Kidney (tissue), 22 donors: ENCODE results near the gene RELCH. TPM values are rescaled to one million over a fixed set of nuclear protein-coding genes. Genes with fewer than 3 reads are reported as not detected.

Source experiments
- DNase-seq, 5 donors: peaks; one replicate each; pipeline ENCODE4 v3.0.0-alpha.2; 2013 to 2020
- FAIRE-seq: peaks from 2 replicates; lab custom pipeline; 2012; peaks lifted over from hg19 to GRCh38; lab: Jason Lieb, UNC
- H3K27ac ChIP-seq, 2 donors: one replicate each; pipeline ENCODE4 v1.7.0; 2013; ENCODE audit warnings: low read depth in 2 of 2, low read length in 2 of 2, inconsistent platforms in 1 of 2
- H3K27me3 ChIP-seq: one replicate; pipeline ENCODE4 v1.7.1; 2013; ENCODE audit warnings: low read length, inconsistent platforms; ENCODE audit not compliant: control insufficient read depth, insufficient read depth
- H3K36me3 ChIP-seq, 3 donors: one replicate each; pipeline versions ENCODE4 v1.7.0 to v1.7.1; 2013; ENCODE audit warnings: low read length in 3 of 3, control low read depth in 1 of 3, inconsistent platforms in 1 of 3; ENCODE audit not compliant: insufficient read depth in 3 of 3, control insufficient read depth in 2 of 3
- H3K4me1 ChIP-seq, 3 donors: one replicate each; pipeline versions ENCODE4 v1.7.0 to v1.7.1; 2013; ENCODE audit warnings: low read length in 3 of 3, inconsistent platforms in 1 of 3, low read depth in 1 of 3; ENCODE audit not compliant: control insufficient read depth in 2 of 3, insufficient read depth in 2 of 3
- H3K4me3 ChIP-seq, 3 donors: one replicate each; pipeline versions ENCODE4 v1.7.0 to v1.8.1; 2013; ENCODE audit warnings: low read length in 3 of 3, control low read depth in 1 of 3, inconsistent platforms in 1 of 3
- H3K9ac ChIP-seq, 3 donors: one replicate each; pipeline versions ENCODE4 v1.7.0 to v1.7.1; 2013; ENCODE audit warnings: low read length in 3 of 3, control low read depth in 1 of 3, inconsistent platforms in 1 of 3
- H3K9me3 ChIP-seq, 3 donors: one replicate each; pipeline versions ENCODE4 v1.7.0 to v1.7.1; 2013; ENCODE audit warnings: low read length in 3 of 3, control low read depth in 1 of 3, inconsistent platforms in 1 of 3; ENCODE audit not compliant: control insufficient read depth in 2 of 3, insufficient read depth in 1 of 3
- intact Hi-C: fragments of 100-400 bp; cut with DNase I; formaldehyde crosslinking; loops from one replicate; pipeline ENCODE4 v1.11.1; 2022
- long read RNA-seq, 10 donors: library from polyadenylated mRNA in 1 of 10; unstranded in 1 of 10; transcript quantifications; one replicate each; pipeline ENCODE4 v2.0.0 and lab custom pipeline, GENCODE V29; 2021 to 2026
- polyA plus RNA-seq: library from polyadenylated mRNA; stranded (reverse); fragments of 350-450 nt; fragmentation: Illumina TruSeq; extraction: RNeasy Lipid Tissue Mini Kit (QIAGEN cat#74804); gene quantifications from one replicate; pipeline ENCODE4 v1.2.3, GENCODE V29; 2014; ENCODE audit warnings: low read depth, low replicate concordance; ENCODE audit not compliant: insufficient read depth
- total RNA-seq: library from RNA; stranded (reverse); fragmentation: NEBNext Ultra II Directional; extraction: Animal tissue kit (Norgen Biotek cat#: 25700); gene quantifications from one replicate; pipeline ENCODE4 v1.2.1, GENCODE V29; 2021
- TF ChIP-seq, protein P1 (sequence below): IDR thresholded peaks from 3 replicates; pipeline ENCODE4 v1.5.1; 2012; ENCODE audit warnings: mild to moderate bottlenecking, moderate library complexity, borderline replicate concordance; ENCODE audit not compliant: insufficient read depth; ENCODE audit errors: extremely low read depth
- donor health status: control.
- donor health status: control.
- donor health status: control.
- donor health status: control.
- donor health status: control.
- donor health status: DM: yes; HTN: yes; CAD: no.
- donor health status: Normal renal cell carcinoma (clear cell type).

Gene RELCH, protein sequence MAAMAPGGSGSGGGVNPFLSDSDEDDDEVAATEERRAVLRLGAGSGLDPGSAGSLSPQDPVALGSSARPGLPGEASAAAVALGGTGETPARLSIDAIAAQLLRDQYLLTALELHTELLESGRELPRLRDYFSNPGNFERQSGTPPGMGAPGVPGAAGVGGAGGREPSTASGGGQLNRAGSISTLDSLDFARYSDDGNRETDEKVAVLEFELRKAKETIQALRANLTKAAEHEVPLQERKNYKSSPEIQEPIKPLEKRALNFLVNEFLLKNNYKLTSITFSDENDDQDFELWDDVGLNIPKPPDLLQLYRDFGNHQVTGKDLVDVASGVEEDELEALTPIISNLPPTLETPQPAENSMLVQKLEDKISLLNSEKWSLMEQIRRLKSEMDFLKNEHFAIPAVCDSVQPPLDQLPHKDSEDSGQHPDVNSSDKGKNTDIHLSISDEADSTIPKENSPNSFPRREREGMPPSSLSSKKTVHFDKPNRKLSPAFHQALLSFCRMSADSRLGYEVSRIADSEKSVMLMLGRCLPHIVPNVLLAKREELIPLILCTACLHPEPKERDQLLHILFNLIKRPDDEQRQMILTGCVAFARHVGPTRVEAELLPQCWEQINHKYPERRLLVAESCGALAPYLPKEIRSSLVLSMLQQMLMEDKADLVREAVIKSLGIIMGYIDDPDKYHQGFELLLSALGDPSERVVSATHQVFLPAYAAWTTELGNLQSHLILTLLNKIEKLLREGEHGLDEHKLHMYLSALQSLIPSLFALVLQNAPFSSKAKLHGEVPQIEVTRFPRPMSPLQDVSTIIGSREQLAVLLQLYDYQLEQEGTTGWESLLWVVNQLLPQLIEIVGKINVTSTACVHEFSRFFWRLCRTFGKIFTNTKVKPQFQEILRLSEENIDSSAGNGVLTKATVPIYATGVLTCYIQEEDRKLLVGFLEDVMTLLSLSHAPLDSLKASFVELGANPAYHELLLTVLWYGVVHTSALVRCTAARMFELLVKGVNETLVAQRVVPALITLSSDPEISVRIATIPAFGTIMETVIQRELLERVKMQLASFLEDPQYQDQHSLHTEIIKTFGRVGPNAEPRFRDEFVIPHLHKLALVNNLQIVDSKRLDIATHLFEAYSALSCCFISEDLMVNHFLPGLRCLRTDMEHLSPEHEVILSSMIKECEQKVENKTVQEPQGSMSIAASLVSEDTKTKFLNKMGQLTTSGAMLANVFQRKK
- total RNA-seq (39.0 TPM), polyA plus RNA-seq (9.0 TPM)
- long read RNA-seq, donor 1 = 0 reads
- long read RNA-seq, donor 2 = 0 reads
- long read RNA-seq, donor 3, partial matches to known transcripts = 9 of 9 reads
- long read RNA-seq, donor 3, other reads (novel, unspliced or antisense) = 0 of 9 reads
- long read RNA-seq, donor 4, full-length matches to known transcripts = 1 of 1 reads
- long read RNA-seq, donor 4, partial matches to known transcripts = 0 of 1 reads
- long read RNA-seq, donor 4, other reads (novel, unspliced or antisense) = 0 of 1 reads
- long read RNA-seq, donor 5 = 0 reads
- long read RNA-seq, donor 6, full-length matches to known transcripts = 1 of 9 reads
- long read RNA-seq, donor 6, partial matches to known transcripts = 8 of 9 reads
- long read RNA-seq, donor 6, other reads (novel, unspliced or antisense) = 0 of 9 reads
- long read RNA-seq, donor 7, full-length matches to known transcripts = 8 of 24 reads
- long read RNA-seq, donor 7, partial matches to known transcripts = 9 of 24 reads
- long read RNA-seq, donor 7, other reads (novel, unspliced or antisense) = 7 of 24 reads
- long read RNA-seq, donor 8, partial matches to known transcripts = 5 of 5 reads
- long read RNA-seq, donor 8, other reads (novel, unspliced or antisense) = 0 of 5 reads
- long read RNA-seq, donor 9 = 0 reads
- long read RNA-seq, donor 10, partial matches to known transcripts = 15 of 15 reads
- long read RNA-seq, donor 10, other reads (novel, unspliced or antisense) = 0 of 15 reads

DNA sequence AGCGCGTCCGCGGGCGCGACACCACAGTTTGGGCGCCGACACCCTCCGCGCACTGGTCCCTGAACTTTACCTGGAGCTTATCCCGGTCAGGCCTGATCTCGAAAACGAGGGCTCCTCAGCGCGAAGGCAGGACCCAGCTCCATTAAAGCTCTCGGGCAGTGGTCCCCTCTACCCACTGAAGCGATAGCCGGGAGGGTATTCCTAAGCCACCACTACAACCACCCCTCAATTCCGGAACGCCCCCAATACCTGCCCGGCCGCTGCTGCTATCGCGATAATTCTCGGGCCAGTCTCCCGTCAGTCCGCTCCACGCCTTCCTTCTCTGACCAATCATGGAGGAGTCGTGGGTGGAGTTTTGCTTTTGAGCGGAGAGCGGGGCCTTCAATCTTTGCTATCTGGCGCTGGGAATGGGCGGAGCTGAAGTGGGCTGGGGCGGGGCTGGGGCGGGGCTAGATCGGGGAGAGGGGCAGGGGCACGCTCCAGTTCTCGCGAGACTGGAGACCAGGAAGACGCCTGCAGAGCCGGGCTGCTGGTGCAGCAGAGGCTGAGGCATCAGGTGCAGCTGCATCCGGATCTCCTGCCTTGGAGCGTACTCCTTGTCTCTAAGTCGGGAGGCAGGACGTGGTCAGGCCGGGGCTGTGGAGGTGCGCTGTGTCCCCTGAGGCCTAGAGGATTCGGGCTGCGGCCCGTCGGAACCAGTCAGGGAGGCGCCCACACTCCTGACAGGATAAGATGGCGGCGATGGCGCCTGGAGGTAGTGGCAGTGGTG, at the start of gene RELCH, which contains the start of gene PIGN:
TSS of gene RELCH (plus strand) at position 482 of the 769 bp plus-strand sequence. CDS start at position 733, 251 bp downstream.
TSS of gene PIGN (minus strand) at position 283 of the 769 bp plus-strand sequence. CDS start 25,703 bp downstream, outside the sequence.
- FAIRE-seq (peak; percentile 45), DNase-seq (peak; percentile 98 to 100 (median 99))
- no peaks in the 10 kb centered on the region for H3K9me3 ChIP-seq
- peak within 1 kb of the TSS; percentile 81 to 84 for H3K27ac ChIP-seq
- H3K4me3 ChIP-seq = peak within 1 kb of the TSS; percentile 84 to 99 (median 96)
- no peaks in the 10 kb centered on the region for H3K36me3 ChIP-seq
- TF ChIP-seq, protein P1, sequence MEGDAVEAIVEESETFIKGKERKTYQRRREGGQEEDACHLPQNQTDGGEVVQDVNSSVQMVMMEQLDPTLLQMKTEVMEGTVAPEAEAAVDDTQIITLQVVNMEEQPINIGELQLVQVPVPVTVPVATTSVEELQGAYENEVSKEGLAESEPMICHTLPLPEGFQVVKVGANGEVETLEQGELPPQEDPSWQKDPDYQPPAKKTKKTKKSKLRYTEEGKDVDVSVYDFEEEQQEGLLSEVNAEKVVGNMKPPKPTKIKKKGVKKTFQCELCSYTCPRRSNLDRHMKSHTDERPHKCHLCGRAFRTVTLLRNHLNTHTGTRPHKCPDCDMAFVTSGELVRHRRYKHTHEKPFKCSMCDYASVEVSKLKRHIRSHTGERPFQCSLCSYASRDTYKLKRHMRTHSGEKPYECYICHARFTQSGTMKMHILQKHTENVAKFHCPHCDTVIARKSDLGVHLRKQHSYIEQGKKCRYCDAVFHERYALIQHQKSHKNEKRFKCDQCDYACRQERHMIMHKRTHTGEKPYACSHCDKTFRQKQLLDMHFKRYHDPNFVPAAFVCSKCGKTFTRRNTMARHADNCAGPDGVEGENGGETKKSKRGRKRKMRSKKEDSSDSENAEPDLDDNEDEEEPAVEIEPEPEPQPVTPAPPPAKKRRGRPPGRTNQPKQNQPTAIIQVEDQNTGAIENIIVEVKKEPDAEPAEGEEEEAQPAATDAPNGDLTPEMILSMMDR = peak; percentile 4
- H3K9ac ChIP-seq = peak within 1 kb of the TSS; percentile 67 to 83 (median 79)
- H3K4me1 ChIP-seq = peaks cover 0 to 8% (median 0%) of the 10 kb centered on the region in 3 donors
- H3K27me3 ChIP-seq = no peaks in the 10 kb centered on the region
- intact Hi-C loops = loop anchor here (10.0 kb wide), 1 partner anchor 58 kb away; no protein-coding TSS in a partner anchor

DNA sequence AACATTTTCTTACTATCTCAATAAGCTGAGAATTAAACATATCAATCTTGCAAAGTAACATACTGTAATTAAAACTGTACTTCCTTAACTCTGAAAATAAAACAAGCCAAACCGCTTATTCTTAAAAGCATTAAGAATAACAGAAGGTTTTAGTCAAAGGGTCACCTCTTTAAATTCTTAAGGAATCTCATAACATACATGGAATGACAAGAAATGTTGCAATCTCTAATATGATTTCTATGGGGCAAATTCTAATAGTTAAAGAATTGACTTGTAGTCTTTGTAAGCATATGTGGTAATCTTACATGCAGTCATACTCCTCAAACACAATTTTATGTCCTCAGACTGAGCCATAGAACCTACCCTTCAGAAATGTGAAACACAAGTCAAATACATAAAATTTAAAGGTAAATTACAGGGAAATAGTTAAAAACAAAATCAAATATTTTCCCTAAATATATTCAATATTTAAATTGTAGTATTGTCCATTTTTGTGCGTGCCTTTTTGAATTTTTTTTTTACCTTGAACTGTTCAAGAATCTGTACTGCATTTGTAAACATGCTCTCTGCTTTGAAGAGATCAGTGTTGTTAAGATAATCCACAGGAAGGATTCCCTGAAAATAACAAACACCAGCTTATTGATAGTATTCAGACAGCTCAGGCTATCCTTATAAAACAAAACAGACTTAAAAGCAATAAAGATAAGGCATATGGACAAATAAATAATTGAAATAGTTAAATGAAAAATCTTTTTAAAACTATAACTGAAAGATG, 48.4 kb upstream of the RELCH start:
- Histone ChIP-seq H3K9me3 (no peaks in the 10 kb centered on the region), H3K9ac (no peak overlapping the region), H3K4me1 (no peaks in the 10 kb centered on the region), H3K4me3 (no peak overlapping the region), H3K27ac (no peak overlapping the region), H3K27me3 (no peaks in the 10 kb centered on the region), H3K36me3 (peaks cover 0 to 9% (median 0%) of the 10 kb centered on the region in 3 donors)
- DNase-seq = no peak
- intact Hi-C loops = no loop called here
- TF ChIP-seq, protein P1 = no peak
- FAIRE-seq = no peak
